Endothelial cell of umbilical vein (primary cell): Measurements from ENCODE around the gene NTNG1. TPM values are rescaled to one million over a fixed set of nuclear protein-coding genes. Genes with fewer than 3 reads are reported as not detected.

Source experiments
- BruUV-seq: library from RNA; stranded (reverse); fragments of 400-500 nt; replicated peaks from 2 replicates; lab custom pipeline; 2021; lab: Mats Ljungman, UMichigan
- CTCF ChIA-PET: fragments of 300-600, 350-600 bp; sonication (Branson Sonifier 250); formaldehyde crosslinking; loops from one replicate; lab custom pipeline; 2021; ENCODE audit warnings: antibody characterized with exemption, inconsistent platforms; lab: Charles Lee
- POLR2A ChIA-PET: fragments of 300-600, 350-600 bp; sonication (Branson Sonifier 250); formaldehyde crosslinking; loops from one replicate; lab custom pipeline; 2021; ENCODE audit warnings: antibody characterized with exemption, inconsistent platforms; lab: Charles Lee
- DNase-seq: peaks from one replicate; pipeline ENCODE4 v3.0.0-alpha.2; 2011; ENCODE audit warnings: low read depth, low spot score
- FAIRE-seq: peaks from 2 replicates; lab custom pipeline; 2011; peaks lifted over from hg19 to GRCh38; lab: Jason Lieb, UNC
- H2AFZ ChIP-seq: 2 replicates; pipeline ENCODE4 v1.6.0; 2012; ENCODE audit warnings: low read depth, low read length, control low read depth, inconsistent platforms
- H3K27ac ChIP-seq: 2 replicates; pipeline ENCODE4 v1.5.1; 2011; ENCODE audit warnings: low read depth, mild to moderate bottlenecking, control low read depth, low read length, moderate library complexity; ENCODE audit not compliant: insufficient read depth
- H3K27me3 ChIP-seq, 2 experiments: 2 replicates each; pipeline versions ENCODE4 v1.6.0 to v1.6.1; 2011; ENCODE audit warnings: low read length in 2 of 2, mixed read lengths in 1 of 2; ENCODE audit not compliant: control insufficient read depth in 2 of 2, insufficient read depth in 2 of 2
- H3K36me3 ChIP-seq, 2 experiments: 2 replicates in 1 of 2; 3 replicates in 1 of 2; pipeline ENCODE4 v1.5.1; 2011; ENCODE audit warnings: low read length in 2 of 2, mild to moderate bottlenecking in 1 of 2, moderate library complexity in 1 of 2; ENCODE audit not compliant: control insufficient read depth in 2 of 2, insufficient read depth in 2 of 2; ENCODE audit errors: extremely low read depth in 1 of 2
- H3K4me1 ChIP-seq: 3 replicates; pipeline ENCODE4 v1.5.1; 2011; ENCODE audit warnings: mild to moderate bottlenecking, low read length; ENCODE audit not compliant: control insufficient read depth, insufficient read depth; ENCODE audit errors: extremely low read depth
- H3K4me2 ChIP-seq: 2 replicates; pipeline ENCODE4 v1.6.1; 2011; ENCODE audit warnings: low read length, control low read depth, mixed read lengths; ENCODE audit not compliant: insufficient read depth
- H3K4me3 ChIP-seq, 3 experiments: fragments of 200-600 bp in 1 of 3; sonication (generic), shearing (Covaris generic) in 1 of 3; replicated peaks in 1 of 3; 2 replicates each; pipeline ENCODE4 v1.5.1; 2011 to 2016; ENCODE audit warnings: control low read depth in 3 of 3, low read length in 3 of 3, mild to moderate bottlenecking in 2 of 3, inconsistent platforms in 1 of 3, low read depth in 1 of 3, moderate library complexity in 1 of 3; ENCODE audit not compliant: insufficient read depth in 1 of 3
- H3K79me2 ChIP-seq: 2 replicates; pipeline ENCODE4 v1.6.0; 2012; ENCODE audit warnings: low read length, inconsistent platforms; ENCODE audit not compliant: control insufficient read depth, insufficient read depth
- H3K9ac ChIP-seq: replicated peaks from 2 replicates; pipeline ENCODE3; 2011; ENCODE audit warnings: low read length, control low read depth; ENCODE audit not compliant: insufficient read depth; ENCODE audit errors: extremely low read depth
- H3K9me1 ChIP-seq: replicated peaks from 3 replicates; pipeline ENCODE4 v1.6.0; 2011; ENCODE audit warnings: mild to moderate bottlenecking, low read length; ENCODE audit not compliant: control insufficient read depth, insufficient read depth; ENCODE audit errors: extremely low read depth
- H3K9me3 ChIP-seq: replicated peaks from 2 replicates; pipeline ENCODE4 v1.5.1; 2012; ENCODE audit warnings: low read length, inconsistent platforms; ENCODE audit not compliant: control insufficient read depth, insufficient read depth
- H4K20me1 ChIP-seq: replicated peaks from 2 replicates; pipeline ENCODE3; 2011; ENCODE audit warnings: mild to moderate bottlenecking, low read length; ENCODE audit not compliant: control insufficient read depth, insufficient read depth; ENCODE audit errors: extremely low read depth
- CTCF ChIP-seq, 2 donors: IDR thresholded peaks; 1 replicate in 1 of 2; 2 replicates in 1 of 2; pipeline ENCODE4 v1.5.1; 2011; ENCODE audit warnings: low read length in 2 of 2, mild to moderate bottlenecking in 2 of 2, moderate library complexity in 2 of 2, control low read depth in 1 of 2, inconsistent platforms in 1 of 2, low read depth in 1 of 2; ENCODE audit not compliant: insufficient read depth in 1 of 2; ENCODE audit errors: extremely low read depth in 1 of 2
- EZH2 ChIP-seq: IDR thresholded peaks from 2 replicates; pipeline ENCODE4 v1.6.1; 2012; ENCODE audit warnings: borderline replicate concordance, low read depth, mild to moderate bottlenecking, moderate library complexity, low read length, inconsistent platforms; ENCODE audit not compliant: severe bottlenecking
- FOS ChIP-seq: IDR thresholded peaks from 2 replicates; pipeline ENCODE4 v1.6.1; 2011; ENCODE audit warnings: mild to moderate bottlenecking, low read length, moderate library complexity, borderline replicate concordance; ENCODE audit not compliant: insufficient read depth
- GATA2 ChIP-seq: IDR thresholded peaks from 2 replicates; pipeline ENCODE4 v1.7.0; 2011; ENCODE audit warnings: low read depth, mild to moderate bottlenecking, moderate library complexity, mixed read lengths, low read length; ENCODE audit not compliant: insufficient read length, insufficient read depth
- JUN ChIP-seq: IDR thresholded peaks from 2 replicates; pipeline ENCODE4 v1.6.1; 2011; ENCODE audit warnings: borderline replicate concordance, low read depth; ENCODE audit not compliant: insufficient read length, insufficient read depth
- MAX ChIP-seq: IDR thresholded peaks from 2 replicates; pipeline ENCODE4 v1.6.1; 2011; ENCODE audit not compliant: insufficient read depth, insufficient read length
- MYC ChIP-seq: IDR thresholded peaks from one replicate; pipeline ENCODE4 v1.6.1; 2011; ENCODE audit warnings: mild to moderate bottlenecking, low read depth, low read length
- POLR2A ChIP-seq: IDR thresholded peaks from 2 replicates; pipeline ENCODE4 v1.6.1; 2012; ENCODE audit warnings: low read depth, mild to moderate bottlenecking, control low read depth, low read length
- POLR2AphosphoS5 ChIP-seq: IDR thresholded peaks from 2 replicates; pipeline ENCODE4 v1.6.1; 2012; ENCODE audit warnings: low read depth, mild to moderate bottlenecking, control low read depth, low read length, moderate library complexity; ENCODE audit not compliant: insufficient read depth
- dilution Hi-C: fragments of 300-500 bp; cut with MboI; formaldehyde crosslinking; loops from one replicate; pipeline ENCODE4 v1.15.0; 2019; ENCODE audit warnings: low sequenced_read_pairs; ENCODE audit not compliant: extremely low pct_ligation_motif_present
- intact Hi-C: fragments of 100-400 bp; cut with micrococcal nuclease; formaldehyde crosslinking; loops from one replicate; pipeline ENCODE4 v1.10.0; 2022
- polyA plus RNA-seq, 4 experiments: library from polyadenylated mRNA; depleted of rRNA in 3 of 4; stranded (reverse) in 3 of 4; unstranded in 1 of 4; fragments of >200 nt; gene quantifications; 2 replicates each; pipeline versions ENCODE4 v1.2.1 to v1.2.3, GENCODE V29; 2011 to 2012; ENCODE audit warnings: missing spikeins in 1 of 4
- total RNA-seq: library from RNA; stranded (reverse); gene quantifications from 2 replicates; pipeline ENCODE4 v1.2.3, GENCODE V29; 2021

The NTNG1 gene
- total and polyA plus RNA-seq, 2 donors (not counting 3 experiments of a cell fraction or from before 2014, with no cell fraction given), result not detected

- H3K4me3 ChIP-seq, result no peak overlapping the region
- CTCF ChIA-PET, result no interaction called here
- no peaks in the 10 kb centered on the region for H3K4me1 ChIP-seq
- H3K9me3 ChIP-seq, result no peaks in the 10 kb centered on the region
- no peak overlapping the region for H3K27ac ChIP-seq
- BruUV-seq, result no TSS peak
- H3K4me2 ChIP-seq, result no peak overlapping the region
- FAIRE-seq (no peak), DNase-seq (no peak)
- no peak overlapping the region for H2AFZ ChIP-seq
- no peaks in the 10 kb centered on the region for H3K36me3 ChIP-seq
- no peak overlapping the region for H3K9ac ChIP-seq
- no peaks in the 10 kb centered on the region for H3K9me1 ChIP-seq
- dilution Hi-C loops, result no loop called here
- intact Hi-C loops, result no loop called here
- no peaks in the 10 kb centered on the region for H4K20me1 ChIP-seq
- no peaks in the 10 kb centered on the region for H3K79me2 ChIP-seq
- H3K27me3 ChIP-seq, result no peaks in the 10 kb centered on the region
- POLR2A ChIA-PET, result no interaction called here
- TF ChIP-seq EZH2, result no peak
- no peak for TF ChIP-seq MYC
- TF ChIP-seq CTCF (IDR thresholded peaks at IDR 0.05; ENCODE audit: extremely low read depth in 1 of 2, insufficient read depth in 1 of 2, low read depth in 1 of 2, low read length in 2 of 2), result no peak
- TF ChIP-seq POLR2AphosphoS5, result no peak
- TF ChIP-seq FOS, result no peak
- TF ChIP-seq MAX, result no peak
- no peak for TF ChIP-seq JUN
- no peak for TF ChIP-seq GATA2
- TF ChIP-seq POLR2A, result no peak
These were observed 298.7 kb downstream of the NTNG1 start for GRCh38 chr1:107439567-107439966.
